Myocyte (in vitro differentiated cells): ENCODE data around the gene SCGN. TPM values are rescaled to one million over a fixed set of nuclear protein-coding genes. Genes with fewer than 3 reads are reported as not detected.
"Not testable (repeated sequence)": the region's sequence is repeated elsewhere in the genome, so short reads cannot be mapped to it uniquely, and the experiment has no call there.

ENCODE experiments used
- DNase-seq: peaks from one replicate; pipeline ENCODE4 v3.0.0-alpha.2; 2012; ENCODE audit warnings: low read depth
- total RNA-seq: library from RNA; depleted of rRNA; stranded (reverse); fragments of >200 nt; gene quantifications from 2 replicates; pipeline ENCODE4 v1.2.3, GENCODE V29; 2014

The SCGN gene
- total RNA-seq, 1 donor from 2014 or later = 0.08 TPM

DNA sequence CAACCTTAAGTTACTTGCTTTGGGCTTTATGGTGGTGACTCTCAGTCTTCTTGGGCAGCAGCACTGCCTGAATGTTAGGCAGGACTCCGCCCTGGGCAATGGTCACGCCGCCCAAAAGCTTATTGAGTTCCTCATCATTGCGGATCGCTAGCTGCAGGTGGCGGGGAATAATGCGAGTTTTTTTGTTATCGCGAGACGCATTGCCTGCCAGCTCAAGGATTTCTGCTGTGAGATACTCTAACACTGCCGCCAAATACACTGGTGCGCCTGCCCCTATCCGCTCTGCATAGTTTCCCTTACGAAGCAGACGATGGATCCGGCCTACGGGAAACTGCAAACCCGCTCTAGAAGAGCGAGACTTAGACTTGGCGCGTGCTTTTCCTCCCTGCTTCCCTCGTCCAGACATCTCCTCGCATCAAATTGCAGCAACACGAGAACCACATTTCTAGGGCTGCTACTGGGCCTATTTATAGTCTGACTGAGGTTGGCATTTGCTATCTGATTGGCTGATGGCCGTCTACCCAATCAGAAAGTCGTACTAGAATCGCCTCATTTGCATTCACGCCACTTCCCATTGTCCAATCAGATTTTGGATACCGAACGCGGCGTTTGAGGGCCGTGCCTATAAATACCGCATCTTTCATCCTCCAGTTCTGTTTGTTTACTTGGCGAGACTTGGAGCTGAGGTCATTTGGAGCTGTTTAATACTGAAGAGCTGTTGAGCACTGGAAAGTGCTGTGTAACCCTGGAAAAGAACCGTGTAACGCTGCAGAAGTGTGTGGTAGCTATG lies 74.3 kb downstream of the SCGN start:
- no peak for DNase-seq

DNA sequence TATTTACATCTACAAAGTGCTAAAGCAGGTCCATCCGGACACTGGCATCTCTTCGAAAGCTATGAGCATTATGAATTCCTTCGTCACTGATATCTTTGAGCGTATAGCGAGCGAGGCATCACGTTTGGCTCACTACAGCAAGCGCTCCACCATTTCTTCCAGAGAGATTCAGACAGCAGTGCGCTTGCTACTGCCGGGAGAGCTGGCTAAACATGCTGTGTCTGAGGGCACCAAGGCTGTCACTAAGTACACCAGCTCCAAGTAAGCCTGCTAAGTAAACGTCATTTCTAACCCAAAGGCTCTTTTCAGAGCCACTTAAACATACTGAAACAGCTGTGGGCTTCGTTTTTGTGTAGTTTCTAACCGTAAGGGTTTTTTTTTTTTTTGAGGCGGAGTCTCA lies 75.0 kb downstream of the SCGN start:
- no peak for DNase-seq

DNA sequence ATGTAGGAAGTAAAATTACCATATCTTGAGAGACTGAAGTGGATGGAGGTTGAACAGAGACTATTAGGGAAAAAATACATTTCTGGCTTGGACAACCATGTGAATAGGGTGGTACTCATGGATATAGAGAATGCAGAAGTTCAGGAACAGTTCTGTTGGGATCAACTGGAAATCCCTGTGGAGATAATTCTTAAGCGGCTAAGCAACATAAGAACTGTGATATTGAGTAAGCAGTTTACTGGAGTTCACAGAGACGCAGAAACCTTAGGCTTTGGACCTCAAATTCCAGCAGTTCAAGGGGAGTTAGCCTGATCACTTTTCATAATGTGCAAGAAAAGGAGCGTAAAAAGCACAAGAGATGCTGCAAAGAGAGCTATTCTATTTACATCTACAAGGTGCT lies 78.9 kb downstream of the SCGN start:
- no peak for DNase-seq

DNA sequence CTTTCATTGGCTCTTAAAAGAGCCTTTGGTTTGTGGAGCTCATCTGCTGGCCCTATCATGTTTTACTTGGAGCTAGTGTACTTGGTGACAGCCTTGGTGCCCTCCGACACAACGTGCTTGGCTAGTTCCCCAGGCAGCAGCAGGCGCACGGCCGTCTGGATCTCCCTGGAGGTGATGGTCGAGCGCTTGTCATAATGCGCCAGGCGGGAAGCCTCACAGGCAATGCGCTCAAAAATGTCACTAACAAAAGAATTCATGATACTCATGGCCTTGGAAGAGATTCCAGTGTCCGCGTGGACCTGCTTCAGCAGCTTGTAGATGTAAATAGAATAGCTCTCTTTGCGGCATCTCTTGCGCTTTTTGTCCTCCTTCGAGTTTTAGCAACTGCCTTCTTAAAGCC lies 79.7 kb downstream of the SCGN start:
- no peak for DNase-seq

DNA sequence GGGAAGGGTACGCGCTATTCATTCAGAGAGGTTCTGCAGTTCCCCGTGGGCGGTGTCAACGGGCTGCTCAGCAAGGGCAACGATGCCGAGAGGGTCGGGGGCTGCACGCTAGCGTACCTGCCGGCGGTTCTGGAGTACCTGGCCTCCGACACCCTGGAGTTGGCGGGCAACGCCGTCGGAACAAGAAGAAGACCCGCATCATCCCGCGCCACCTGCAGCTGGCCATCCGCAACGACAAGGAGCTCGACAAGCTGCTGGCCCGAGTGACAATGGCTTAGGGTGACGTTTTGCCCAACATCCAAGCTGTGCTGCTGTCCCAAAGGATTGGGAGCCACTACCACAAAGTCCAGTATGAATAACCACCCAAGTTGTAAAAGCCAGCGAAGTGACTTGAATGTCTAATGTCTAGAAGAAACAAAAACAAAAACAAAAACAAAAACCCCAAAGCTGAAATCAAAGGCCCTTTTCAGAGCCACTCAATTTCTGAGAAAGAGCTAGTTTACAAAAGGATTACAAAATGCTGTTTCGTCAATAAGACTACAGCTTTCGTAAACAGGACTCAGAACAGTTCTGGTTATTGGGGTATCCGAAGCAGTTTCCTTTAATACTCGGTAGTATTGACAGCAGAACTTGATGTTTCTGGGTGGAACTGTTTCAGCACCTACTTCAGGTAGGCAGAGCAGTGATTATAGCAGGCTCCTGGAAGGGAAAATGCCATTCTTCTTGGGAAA lies 80.6 kb downstream of the SCGN start:
- DNase-seq = no peak

DNA sequence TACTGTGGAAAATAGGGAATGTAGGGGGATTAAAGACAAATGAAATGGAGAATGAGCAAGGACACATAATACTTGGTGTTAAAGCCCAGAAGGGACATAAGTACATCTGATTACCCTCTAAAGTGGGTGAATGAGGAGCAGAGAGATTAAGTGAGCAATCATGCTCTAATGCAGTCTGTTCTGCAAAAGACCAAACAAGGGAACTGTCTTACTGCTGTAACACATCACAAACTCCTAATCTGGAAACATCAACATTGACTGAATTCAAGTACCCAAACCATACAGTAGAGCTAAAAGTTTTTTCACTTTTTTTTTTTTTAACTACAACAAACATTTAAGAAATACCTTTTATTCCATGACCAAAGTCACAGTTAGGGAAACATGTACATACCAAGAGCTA lies 83.2 kb downstream of the SCGN start:
- DNase-seq = no peak

DNA sequence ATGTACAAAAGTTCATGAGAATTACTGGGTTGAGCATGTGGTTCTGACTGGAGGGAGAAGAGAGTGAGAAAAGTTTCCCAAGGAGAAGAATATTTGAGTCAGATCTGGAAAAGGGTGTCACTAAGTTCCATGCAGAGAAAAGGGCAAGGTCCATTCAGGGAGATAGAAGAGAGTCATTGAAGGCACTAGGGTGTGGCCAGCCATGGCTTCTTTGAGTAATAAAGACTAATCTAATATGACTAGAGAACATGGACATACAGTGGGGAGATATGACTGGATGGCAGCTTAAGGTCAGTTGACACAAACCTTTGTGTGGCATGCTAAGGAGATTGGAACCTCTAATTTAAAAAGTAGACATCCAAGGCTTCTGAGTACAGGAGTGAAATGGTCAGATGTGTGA lies 91.9 kb downstream of the SCGN start:
- no peak for DNase-seq

DNA sequence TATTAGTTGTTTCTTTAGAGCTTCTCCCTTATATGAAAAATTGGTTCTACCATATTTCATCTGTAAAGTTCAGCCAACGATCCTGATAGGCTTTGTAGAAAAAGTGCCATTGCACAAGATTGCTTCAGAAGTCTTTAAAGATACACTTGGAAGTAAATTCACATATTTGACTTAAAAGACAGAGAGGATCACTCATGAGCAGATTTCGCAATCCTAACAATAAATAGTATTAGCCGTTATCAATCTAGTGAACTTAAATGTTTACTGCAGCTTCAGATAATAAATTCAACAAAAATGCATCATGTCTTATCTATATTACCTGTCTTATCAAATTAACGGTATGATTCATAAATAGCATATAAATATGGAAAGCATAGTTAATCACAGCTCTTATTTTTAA lies 93.8 kb downstream of the SCGN start:
- DNase-seq = no peak

DNA sequence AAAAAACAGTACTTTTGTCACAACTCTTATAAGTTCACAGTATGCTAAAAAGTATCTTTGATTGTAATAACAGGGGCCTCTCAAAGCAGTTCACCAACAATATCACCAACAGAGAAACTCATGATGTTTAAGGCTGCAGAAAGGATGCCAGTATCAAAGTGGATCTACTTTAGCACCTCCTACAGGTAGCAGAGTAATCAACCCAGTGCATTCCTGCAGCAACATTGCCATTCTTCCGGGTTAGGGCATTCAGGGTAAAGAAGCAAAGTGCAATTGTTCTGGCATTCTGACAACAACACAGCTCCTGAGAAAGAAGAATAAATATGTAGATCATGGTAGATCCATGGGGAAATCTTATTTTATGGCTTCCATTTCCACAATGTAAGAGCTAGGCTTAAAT lies 95.0 kb downstream of the SCGN start:
- DNase-seq = no peak

DNA sequence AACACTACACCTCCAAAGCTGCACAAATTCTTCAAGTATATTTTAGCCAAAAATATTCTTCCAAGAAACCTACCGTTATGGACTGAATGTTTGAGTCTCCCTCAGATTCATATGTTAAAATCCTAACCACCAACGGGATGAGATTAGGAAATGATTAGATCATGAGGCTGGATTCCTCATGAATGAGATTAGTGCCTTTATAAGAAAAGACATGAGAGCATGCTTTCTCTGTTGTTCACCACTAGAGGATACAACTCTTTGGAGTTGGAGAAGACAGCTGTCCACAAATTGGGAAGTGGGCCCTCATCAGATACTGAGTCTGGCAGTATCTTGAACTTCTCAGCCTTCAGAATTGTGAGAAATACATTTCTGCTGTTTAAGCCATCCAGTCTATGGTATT lies 95.5 kb downstream of the SCGN start:
- DNase-seq = no peak

DNA sequence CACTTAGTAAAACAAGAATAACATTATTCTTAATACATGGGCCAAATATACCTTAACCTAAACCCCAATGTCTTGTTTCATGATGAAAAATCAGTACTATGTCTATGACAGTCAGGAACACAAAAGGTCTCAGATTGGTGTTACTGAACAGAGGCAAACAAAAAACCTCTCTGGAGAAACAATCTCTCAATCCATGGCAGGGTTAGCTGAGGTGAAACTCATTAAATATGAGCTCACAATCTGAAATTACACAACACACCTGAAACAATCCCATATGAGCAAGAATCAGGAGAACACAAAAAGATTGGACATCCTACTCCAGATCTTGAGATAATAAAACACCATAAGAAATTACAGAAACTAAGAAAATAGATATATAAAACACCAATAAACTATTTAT lies 96.0 kb downstream of the SCGN start:
- no peak for DNase-seq

DNA sequence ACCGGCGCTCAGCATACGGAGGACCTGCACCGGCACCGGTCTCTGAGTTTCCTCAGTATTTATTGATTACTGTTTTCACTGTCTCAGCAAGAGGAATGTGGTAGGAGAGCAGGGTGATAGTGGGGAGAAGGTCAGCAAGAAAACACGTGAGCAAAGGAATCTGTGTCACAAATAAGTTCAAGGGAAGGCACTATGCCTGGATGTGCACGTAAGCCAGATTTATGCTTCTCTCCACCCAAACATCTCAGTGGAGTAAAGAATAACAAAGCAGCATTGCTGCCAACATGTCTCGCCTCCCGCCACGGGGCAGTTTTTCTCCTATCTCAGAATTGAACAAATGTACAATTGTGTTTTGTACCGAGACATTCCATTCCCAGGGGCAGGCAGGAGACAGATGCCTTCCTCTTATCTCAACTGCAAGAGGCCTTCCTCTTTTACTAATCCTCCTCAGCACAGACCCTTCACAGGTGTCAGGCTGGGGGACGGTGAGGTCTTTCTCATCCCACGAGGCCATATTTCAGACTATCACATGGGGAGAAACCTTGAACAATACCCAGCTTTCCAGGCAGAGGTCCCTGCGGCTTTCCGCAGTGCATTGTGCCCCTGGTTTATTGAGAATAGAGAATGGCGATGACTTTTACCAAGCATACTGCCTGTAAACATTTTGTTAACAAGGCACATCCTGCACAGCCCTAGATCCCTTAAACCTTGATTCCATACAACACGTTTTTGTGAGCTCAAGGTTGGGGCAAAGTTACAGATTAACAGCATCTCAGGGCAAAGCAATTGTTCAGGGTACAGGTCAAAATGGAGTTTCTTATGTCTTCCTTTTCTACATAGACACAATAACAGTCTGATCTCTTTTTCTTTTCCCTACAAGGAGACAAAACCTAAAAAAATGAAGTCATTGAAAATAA lies 96.8 kb downstream of the SCGN start:
- DNase-seq = not testable (repeated sequence)

DNA sequence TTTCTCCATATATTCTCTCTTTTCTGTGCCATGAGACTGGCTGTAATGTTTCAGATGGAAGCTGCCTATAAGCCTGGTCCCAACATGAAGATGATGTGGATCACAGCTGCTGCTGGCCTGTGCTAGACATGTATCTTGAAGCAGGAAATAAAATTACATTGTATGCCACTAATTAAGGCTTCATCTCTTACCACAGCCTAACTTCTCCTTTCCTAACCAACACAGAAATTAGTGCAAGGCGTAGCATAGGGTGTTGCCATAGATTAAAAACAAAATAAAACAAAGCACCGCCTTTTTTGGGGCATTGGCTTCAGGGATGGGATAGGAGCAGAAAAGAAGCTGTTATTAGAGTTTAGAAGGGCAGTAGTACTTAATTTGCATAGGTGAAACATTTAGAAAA lies 97.8 kb downstream of the SCGN start:
- DNase-seq = no peak

DNA sequence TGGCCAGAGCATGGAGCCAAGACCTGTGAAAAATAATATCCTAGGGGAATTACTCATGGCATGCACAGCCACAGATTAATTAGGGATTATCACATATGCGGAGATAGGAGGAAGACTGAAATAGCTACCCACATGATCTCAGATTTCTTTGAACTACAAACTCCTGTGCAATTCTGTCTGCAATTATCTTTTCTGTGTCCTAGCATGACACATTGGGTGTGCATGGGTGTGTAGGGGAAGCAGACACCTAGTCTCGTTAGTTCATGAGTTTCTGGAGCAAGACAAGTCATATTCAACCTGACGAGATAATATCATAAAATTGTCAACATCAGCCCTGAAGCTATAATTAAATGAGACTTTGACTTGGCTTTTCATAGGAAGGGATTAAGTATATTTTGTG lies 98.9 kb downstream of the SCGN start:
- DNase-seq = no peak

Other genes with a start within 250 kb of the SCGN start
- gene SLC17A4, start 102.5 kb downstream of the SCGN start, total RNA-seq = not detected in 2 replicates
- gene SLC17A1, start 179.8 kb downstream of the SCGN start, total RNA-seq = not detected in 2 replicates
- gene SLC17A3, start 222.0 kb downstream of the SCGN start, total RNA-seq = not detected in 2 replicates